ENCODE data around the gene MTARC1. TPM values are rescaled to one million over a fixed set of nuclear protein-coding genes. Genes with fewer than 3 reads are reported as not detected.

The MTARC1 gene
- total RNA-seq, 1 donor from 2014 or later = 18.0 TPM

GRCh38 chr1:220804202-220804586, 17.5 kb downstream of the MTARC1 start:
- Mint-ChIP-seq H3K27ac (no peak overlapping the region), H3K9me3 (no peaks in the 10 kb centered on the region), H3K4me3 (no peak overlapping the region), H3K4me1 (ENCODE audit: unreplicated experiment) (peaks cover 27% of the 10 kb centered on the region), H3K36me3 (peaks cover 5% of the 10 kb centered on the region), H3K27me3 (peaks cover 3% of the 10 kb centered on the region)
- no peak for DNase-seq (ENCODE audit: extremely low spot score, unreplicated experiment)
- TF ChIP-seq CTCF (conservative IDR thresholded peaks at IDR 0.05) = no peak

DNA sequence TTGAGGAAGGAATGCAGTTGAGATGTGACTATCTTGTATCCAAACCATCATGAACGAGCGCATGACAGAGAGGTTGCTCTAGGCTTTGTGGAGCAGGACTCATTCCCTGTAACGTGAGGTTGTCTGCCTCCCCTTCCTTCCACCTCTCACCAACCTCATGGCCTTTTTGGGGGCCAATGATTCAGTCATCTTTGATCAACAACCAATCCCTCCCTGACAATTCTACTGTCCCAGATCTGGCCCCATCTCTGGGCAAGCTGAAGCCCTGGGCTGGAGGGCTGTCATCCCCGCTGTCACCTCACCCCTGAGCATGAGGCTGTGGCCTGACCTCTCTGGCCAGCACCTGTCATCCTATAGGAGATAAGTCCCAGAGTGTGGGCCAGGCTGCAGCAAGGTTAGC, 19.7 kb downstream of the MTARC1 start:
- Mint-ChIP-seq H3K36me3 (peaks cover 5% of the 10 kb centered on the region), H3K27me3 (peaks cover 3% of the 10 kb centered on the region), H3K9me3 (no peaks in the 10 kb centered on the region), H3K4me3 (no peak overlapping the region), H3K27ac (no peak overlapping the region), H3K4me1 (ENCODE audit: unreplicated experiment) (peaks cover 30% of the 10 kb centered on the region)
- TF ChIP-seq CTCF (conservative IDR thresholded peaks at IDR 0.05) = no peak
- no peak for DNase-seq (ENCODE audit: extremely low spot score, unreplicated experiment)

GRCh38 chr1:220807726-220808125, 21.0 kb downstream of the MTARC1 start:
- Mint-ChIP-seq H3K27me3 (peaks cover 7% of the 10 kb centered on the region), H3K27ac (no peak overlapping the region), H3K36me3 (peaks cover 11% of the 10 kb centered on the region), H3K9me3 (peaks cover 6% of the 10 kb centered on the region), H3K4me1 (ENCODE audit: unreplicated experiment) (peaks cover 28% of the 10 kb centered on the region), H3K4me3 (no peak overlapping the region)
- DNase-seq (ENCODE audit: extremely low spot score, unreplicated experiment) = no peak
- TF ChIP-seq CTCF (conservative IDR thresholded peaks at IDR 0.05) = no peak

DNA sequence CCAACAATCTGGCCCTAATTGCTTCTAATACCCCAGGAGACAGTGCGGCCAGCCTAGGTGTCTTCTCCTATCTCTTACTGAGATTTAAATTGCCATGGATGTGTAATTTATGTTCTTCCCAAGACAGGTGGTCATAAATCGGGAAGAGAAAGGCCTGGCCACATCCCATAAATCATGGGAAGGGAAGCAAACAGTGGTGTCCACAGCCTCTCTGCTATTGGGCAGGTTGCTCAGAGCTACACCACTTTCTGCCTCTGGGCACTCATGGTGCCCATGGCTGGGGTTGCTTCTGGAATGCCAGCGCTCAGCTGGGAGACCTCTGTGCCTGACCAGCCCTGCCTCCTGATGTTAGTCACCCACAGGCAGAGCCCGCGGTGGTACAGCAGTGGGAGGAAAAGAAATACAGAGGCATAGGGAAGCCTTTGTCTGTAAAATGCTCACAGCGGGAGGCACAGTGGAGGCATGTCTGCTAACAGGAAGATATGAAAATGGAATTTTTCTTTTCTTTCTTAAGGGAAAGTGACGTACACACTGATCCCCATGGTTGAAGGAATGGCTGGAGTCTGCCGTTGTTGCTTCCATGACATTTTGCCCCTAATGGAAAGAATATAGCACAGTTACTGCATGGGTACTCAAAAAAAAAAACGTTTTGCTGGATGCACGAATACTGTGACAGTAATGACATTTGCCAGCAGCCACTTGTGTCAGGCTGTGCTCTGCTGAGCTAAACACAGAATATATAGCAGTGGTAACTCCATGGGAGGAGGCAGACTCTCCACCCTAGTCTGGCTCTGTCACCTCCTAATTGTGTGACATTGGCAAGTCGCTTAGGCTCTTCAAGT, 21.9 kb downstream of the MTARC1 start:
- DNase-seq (ENCODE audit: extremely low spot score, unreplicated experiment) = no peak
- no peak for TF ChIP-seq CTCF (conservative IDR thresholded peaks at IDR 0.05)
- peaks cover 23% of the 10 kb centered on the region for H3K4me1 Mint-ChIP-seq (ENCODE audit: unreplicated experiment)
- H3K27me3 Mint-ChIP-seq = peaks cover 7% of the 10 kb centered on the region
- no peak overlapping the region for H3K4me3 Mint-ChIP-seq
- peaks cover 6% of the 10 kb centered on the region for H3K9me3 Mint-ChIP-seq
- H3K27ac Mint-ChIP-seq = no peak overlapping the region
- H3K36me3 Mint-ChIP-seq = peaks cover 9% of the 10 kb centered on the region

DNA sequence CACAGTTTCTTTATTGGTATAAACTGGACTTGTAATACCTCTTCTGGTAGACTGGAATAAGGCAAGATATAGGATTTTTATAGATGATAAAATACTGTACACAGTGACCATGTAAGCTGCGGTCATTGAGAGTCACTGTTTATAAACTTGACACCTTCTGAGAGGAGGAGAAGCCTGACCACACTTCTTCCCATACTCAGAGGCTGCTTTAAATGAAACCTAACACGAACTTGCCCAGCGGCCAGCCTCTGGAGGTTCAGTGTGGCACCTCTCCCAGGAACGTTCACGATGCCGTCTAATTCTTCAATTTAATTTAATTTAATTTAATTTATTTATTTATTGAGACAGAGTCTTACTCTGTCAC, 22.5 kb downstream of the MTARC1 start:
- H3K4me1 Mint-ChIP-seq (ENCODE audit: unreplicated experiment) = peaks cover 17% of the 10 kb centered on the region
- DNase-seq (ENCODE audit: extremely low spot score, unreplicated experiment) = no peak
- H3K27ac Mint-ChIP-seq = no peak overlapping the region
- H3K36me3 Mint-ChIP-seq = peaks cover 9% of the 10 kb centered on the region
- TF ChIP-seq CTCF (conservative IDR thresholded peaks at IDR 0.05) = no peak
- peaks cover 6% of the 10 kb centered on the region for H3K9me3 Mint-ChIP-seq
- H3K4me3 Mint-ChIP-seq = no peak overlapping the region
- H3K27me3 Mint-ChIP-seq = peaks cover 7% of the 10 kb centered on the region
